Prostate gland (tissue), 2 donors: ENCODE results near the gene MPPE1. TPM values are rescaled to one million over a fixed set of nuclear protein-coding genes. Genes with fewer than 3 reads are reported as not detected.

Experiments used
- DNase-seq: peaks from one replicate; pipeline ENCODE4 v3.0.0-alpha.2; 2019; ENCODE audit warnings: low spot score
- H3K27ac ChIP-seq, 2 donors: fragments of 200-600 bp; sonication (generic); 2 replicates each; pipeline ENCODE4 v1.5.1; 2017 to 2019
- H3K27me3 ChIP-seq: fragments of 200-600 bp; sonication (generic); replicated peaks from 2 replicates; pipeline ENCODE4 v1.5.1; 2019; ENCODE audit not compliant: insufficient read depth
- H3K36me3 ChIP-seq, 2 donors: fragments of 200-600 bp; sonication (generic); 1 replicate in 1 of 2; 2 replicates in 1 of 2; pipeline versions ENCODE4 v1.5.1 to v1.8.1; 2017 to 2019
- H3K4me1 ChIP-seq: fragments of 200-600 bp; sonication (generic); replicated peaks from 2 replicates; pipeline ENCODE4 v1.5.1; 2019
- H3K4me3 ChIP-seq, 2 donors: fragments of 200-600 bp; sonication (generic); 2 replicates each; pipeline ENCODE4 v1.5.1; 2017 to 2019
- H3K9me3 ChIP-seq: fragments of 200-600 bp; sonication (generic); 2 replicates; pipeline ENCODE4 v1.5.1; 2017
- CTCF ChIP-seq, 4 experiments: fragments of 200-600 bp in 2 of 4; fragments of 450-650 bp in 2 of 4; sonication (generic) in 2 of 4; IDR thresholded peaks; 1 replicate in 3 of 4; 2 replicates in 1 of 4; pipeline ENCODE4 v1.5.1; 2016 to 2019; ENCODE audit warnings: antibody characterized with exemption in 4 of 4, mild to moderate bottlenecking in 2 of 4, moderate library complexity in 2 of 4
- POLR2A ChIP-seq: fragments of 450-650 bp; IDR thresholded peaks from one replicate; pipeline ENCODE4 v1.6.1; 2016; ENCODE audit warnings: antibody characterized with exemption, mild to moderate bottlenecking
- POLR2AphosphoS5 ChIP-seq: sonication (generic); formaldehyde crosslinking; IDR thresholded peaks from one replicate; pipeline ENCODE4 v1.6.1; 2017; ENCODE audit warnings: antibody characterized with exemption
- WGBS: methylation state at CpG from one replicate; pipeline ENCODE4 v1.1.5; 2018; 5-methylcytosine and 5-hydroxymethylcytosine counted together
- intact Hi-C: fragments of 100-400 bp; cut with DNase I; formaldehyde crosslinking; loops from one replicate; pipeline ENCODE4 v1.14.2; 2022
- total RNA-seq, 2 donors: library from RNA; depleted of rRNA; stranded (reverse); fragments of >200 nt; gene quantifications; one replicate each; pipeline ENCODE4 v1.1.0, GENCODE V29; 2016

The MPPE1 gene
- total RNA-seq, 2 donors from 2014 or later = 19.3 to 29.1 TPM

GRCh38 chr18:11889284-11889683 is 18.8 kb downstream of the MPPE1 start:
- H3K36me3 ChIP-seq = peaks cover 3 to 12% of the 10 kb centered on the region in 2 donors
- H3K27ac ChIP-seq = no peak overlapping the region

GRCh38 chr18:11888726-11889125 is 19.4 kb downstream of the MPPE1 start:
- 89% methylated on average over 2 of the region's 2 CpGs for WGBS
- peaks cover 3 to 12% of the 10 kb centered on the region in 2 donors for H3K36me3 ChIP-seq
- intact Hi-C loops = no loop called here

More at GRCh38 chr18:11889284-11889683, 18.8 kb downstream of the MPPE1 start:
- TF ChIP-seq POLR2AphosphoS5 (no peak), POLR2A (no peak), CTCF (IDR thresholded peaks at IDR 0.05) (no peak)
- WGBS = 99% methylated on average over 5 of the region's 5 CpGs
- Histone ChIP-seq H3K9me3 (no peaks in the 10 kb centered on the region), H3K4me3 (no peak overlapping the region), H3K27me3 (no peaks in the 10 kb centered on the region), H3K4me1 (no peaks in the 10 kb centered on the region)
- DNase-seq = no peak
- intact Hi-C loops = no loop called here

GRCh38 chr18:11887328-11888128 is 20.6 kb downstream of the MPPE1 start:
- Histone ChIP-seq H3K27ac (no peak overlapping the region), H3K4me1 (no peaks in the 10 kb centered on the region), H3K9me3 (no peaks in the 10 kb centered on the region), H3K27me3 (no peaks in the 10 kb centered on the region), H3K36me3 (peaks cover 3 to 12% of the 10 kb centered on the region in 2 donors), H3K4me3 (no peak overlapping the region)
- intact Hi-C loops = no loop called here
- TF ChIP-seq POLR2AphosphoS5 = no peak
- no peak for TF ChIP-seq CTCF (IDR thresholded peaks at IDR 0.05)
- TF ChIP-seq POLR2A = no peak
- 72% methylated on average over 8 of the region's 8 CpGs for WGBS
- DNase-seq = no peak

More at GRCh38 chr18:11888726-11889125, 19.4 kb downstream of the MPPE1 start:
- DNase-seq = no peak
- Histone ChIP-seq H3K9me3 (no peaks in the 10 kb centered on the region), H3K27me3 (no peaks in the 10 kb centered on the region), H3K27ac (no peak overlapping the region), H3K4me3 (no peak overlapping the region), H3K4me1 (no peaks in the 10 kb centered on the region)
- TF ChIP-seq POLR2A (no peak), CTCF (IDR thresholded peaks at IDR 0.05) (no peak), POLR2AphosphoS5 (no peak)

GRCh38 chr18:11886577-11887110 is 21.5 kb downstream of the MPPE1 start:
- no peaks in the 10 kb centered on the region for H3K4me1 ChIP-seq
- peaks cover 3 to 12% of the 10 kb centered on the region in 2 donors for H3K36me3 ChIP-seq
- H3K27ac ChIP-seq = no peak overlapping the region
- no peak overlapping the region for H3K4me3 ChIP-seq
- no peak for TF ChIP-seq CTCF (IDR thresholded peaks at IDR 0.05)
- TF ChIP-seq POLR2AphosphoS5 = no peak
- no peak for TF ChIP-seq POLR2A
- no peaks in the 10 kb centered on the region for H3K27me3 ChIP-seq
- WGBS = 83% methylated on average over 19 of the region's 19 CpGs
- DNase-seq = no peak
- no peaks in the 10 kb centered on the region for H3K9me3 ChIP-seq
- intact Hi-C loops = no loop called here
